Putamen (tissue), 1 donor: ENCODE measurements around the gene SERPINB6.
"Not testable (repeated sequence)": the region's sequence is repeated elsewhere in the genome, so short reads cannot be mapped to it uniquely, and the experiment has no call there.

Experiments
- DNase-seq: peaks from one replicate; pipeline ENCODE4 v3.0.0-alpha.2; 2016; ENCODE audit warnings: low spot score

Gene SERPINB6

DNA sequence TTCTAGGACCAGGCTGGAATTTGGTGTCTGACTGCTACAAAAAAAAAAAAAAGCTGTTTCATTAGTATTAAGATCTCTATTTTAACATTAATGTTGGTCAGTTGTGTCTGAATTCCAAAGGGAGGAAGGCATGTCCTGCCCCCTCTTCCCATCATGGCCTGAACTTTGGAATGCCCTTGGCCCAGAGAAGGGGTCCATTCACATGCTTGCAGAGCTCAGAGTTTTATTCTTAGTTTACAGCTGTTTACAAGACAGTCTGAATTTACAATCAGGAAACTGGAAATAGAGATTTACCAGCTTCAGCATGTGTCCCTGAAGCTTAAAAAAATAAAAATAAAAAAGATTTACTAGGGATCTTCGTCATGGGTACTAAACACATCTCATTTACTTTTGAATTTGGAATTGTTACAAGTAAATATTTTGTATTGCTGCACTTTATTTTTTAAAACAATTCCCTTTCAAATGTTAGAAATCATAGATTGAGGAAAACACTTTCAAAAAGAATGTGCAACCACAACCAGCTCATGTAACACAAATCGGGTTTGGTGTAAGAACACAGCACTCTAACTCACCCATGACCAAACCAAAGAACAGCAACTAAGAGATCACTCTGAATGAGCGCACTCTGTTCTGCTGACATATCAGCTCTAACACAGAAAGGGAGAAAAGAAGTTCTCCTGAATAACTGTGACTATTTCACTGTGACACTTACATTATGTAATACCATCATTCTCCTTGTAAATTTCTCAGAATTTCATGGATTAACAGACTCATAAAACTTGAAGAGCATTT is 6.6 kb upstream of the SERPINB6 start:
- no peak for DNase-seq

DNA sequence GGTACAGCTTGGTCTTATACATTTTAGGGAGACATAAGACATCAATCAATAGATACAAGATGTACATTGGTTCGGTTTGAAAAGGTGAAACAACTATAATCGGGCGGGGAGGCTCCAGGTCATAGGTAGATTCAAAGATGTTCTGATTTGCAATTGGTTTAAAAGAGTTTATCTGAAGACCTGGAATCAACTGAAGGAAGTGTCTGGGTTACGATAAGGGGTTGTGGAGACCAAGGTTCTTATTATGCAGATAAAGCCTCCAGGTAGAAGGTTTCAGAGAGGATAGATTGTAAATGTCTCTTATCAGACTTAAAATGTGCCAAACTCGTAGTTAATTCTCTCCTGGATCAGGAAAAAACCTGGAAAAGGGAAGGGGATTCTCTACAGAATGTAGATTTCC is 5.9 kb upstream of the SERPINB6 start:
- DNase-seq, result no peak

DNA sequence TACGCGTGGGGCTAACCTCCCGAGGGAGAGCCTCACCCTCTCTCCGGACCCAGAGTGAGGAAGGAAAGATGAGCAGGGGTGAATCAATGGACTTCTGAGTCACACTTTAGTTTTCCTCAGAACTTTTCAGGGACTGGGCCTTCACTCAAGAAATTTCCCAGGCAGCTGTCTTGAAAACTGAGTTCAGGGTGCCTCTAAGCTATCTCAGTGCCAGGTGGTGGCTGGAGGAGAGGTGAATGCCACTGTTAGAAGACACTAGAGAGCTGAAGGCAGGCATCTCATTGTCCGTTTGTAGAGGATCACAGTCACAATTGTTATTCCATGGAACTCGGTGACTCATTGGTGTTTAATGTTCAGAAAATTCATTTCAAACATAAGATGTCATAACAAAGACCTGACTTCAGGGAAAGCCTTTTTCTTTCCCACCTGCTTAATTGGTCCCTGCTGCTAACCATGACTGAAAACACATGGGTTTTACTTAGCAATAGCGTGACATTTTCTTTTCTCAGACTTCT is 5.3 kb upstream of the SERPINB6 start:
- no peak for DNase-seq

DNA sequence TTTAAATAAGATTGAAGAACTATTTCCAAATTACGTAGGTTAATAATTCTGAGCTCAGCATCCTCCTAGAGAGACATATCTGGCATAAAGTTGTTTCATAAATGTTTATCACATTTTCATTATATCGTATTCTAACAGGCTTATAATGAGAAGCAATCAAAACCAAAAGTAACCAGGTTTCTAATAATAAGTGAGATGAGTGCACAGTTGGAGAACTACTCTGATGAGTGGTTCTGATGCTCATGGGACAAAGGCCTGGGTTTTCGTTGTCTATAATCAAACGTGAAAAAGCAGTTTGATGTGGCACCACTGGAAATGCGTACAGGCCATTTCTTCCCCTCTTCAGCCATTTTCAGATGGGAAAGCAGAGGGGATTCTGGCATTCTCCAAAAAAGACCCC is 4.7 kb upstream of the SERPINB6 start:
- no peak for DNase-seq

DNA sequence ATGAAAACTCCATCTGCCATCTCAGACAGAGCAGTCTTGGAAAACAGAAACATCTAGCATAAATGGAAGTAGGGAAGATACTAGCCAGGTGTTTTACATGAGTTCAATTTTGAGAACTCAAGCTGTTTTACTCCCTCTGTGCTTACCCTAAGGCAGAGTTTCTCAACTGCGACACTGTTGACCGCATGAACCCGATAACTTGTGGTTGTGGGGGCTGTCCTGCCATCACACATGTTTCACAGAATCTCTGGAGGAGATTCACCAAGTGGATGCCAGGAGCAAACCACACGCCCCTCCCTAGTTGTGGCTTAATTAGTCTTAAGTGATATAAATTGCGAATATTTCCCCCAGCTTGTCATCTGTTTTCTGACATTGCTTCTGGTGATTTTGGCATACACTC is 2.3 kb upstream of the SERPINB6 start:
- no peak for DNase-seq

DNA sequence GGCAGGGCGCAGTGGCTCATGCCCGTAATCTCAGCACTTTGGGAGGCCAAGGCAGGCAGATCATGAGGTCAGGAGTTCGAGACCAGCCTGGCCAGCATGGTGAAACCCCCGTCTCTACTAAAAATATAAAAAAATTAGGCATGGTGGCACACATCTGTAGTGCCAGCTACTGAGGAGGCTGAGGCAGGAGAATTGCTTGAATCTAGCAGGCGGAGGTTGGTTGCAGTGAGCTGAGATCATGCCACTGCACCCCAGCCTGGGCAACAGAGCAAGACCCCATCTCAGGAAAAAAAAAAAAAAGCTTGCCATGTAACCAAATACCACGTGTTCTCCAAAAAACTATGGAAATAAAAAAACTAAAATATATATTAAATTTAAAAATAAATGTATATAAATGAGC is 1.8 kb upstream of the SERPINB6 start:
- DNase-seq, result not testable (repeated sequence)

DNA sequence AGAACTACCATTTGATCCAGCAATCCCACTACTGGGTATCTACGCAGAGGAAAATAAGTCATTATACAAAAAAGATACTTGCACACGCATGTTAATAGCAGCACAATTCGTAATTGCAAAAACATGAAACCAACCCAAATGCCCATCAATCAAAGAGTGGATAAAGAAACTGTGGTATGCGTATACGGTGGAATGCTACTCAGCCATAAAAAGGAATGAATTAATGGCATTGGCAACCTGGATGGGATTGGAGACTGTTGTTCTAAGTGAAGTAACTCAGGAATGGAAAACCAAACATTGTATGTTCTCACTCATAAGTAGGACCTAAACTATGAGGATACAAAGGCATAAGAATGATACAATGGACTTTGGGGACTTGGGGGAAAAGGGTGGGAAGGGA is 1.3 kb upstream of the SERPINB6 start:
- DNase-seq, result not testable (repeated sequence)

DNA sequence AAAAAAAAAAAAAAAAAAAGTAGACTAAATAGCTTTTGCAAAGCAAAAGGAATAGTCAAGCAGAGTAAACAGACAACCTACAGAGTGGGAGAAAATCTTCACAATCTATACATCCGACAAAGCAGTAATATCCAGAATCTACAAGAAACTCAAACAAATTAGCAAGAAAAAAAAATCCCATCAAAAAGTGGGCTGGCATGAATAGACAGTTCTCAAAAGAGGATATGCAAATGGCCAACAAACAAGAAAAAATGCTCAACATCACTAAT is 786 bp upstream of the SERPINB6 start:
- not testable (repeated sequence) for DNase-seq

DNA sequence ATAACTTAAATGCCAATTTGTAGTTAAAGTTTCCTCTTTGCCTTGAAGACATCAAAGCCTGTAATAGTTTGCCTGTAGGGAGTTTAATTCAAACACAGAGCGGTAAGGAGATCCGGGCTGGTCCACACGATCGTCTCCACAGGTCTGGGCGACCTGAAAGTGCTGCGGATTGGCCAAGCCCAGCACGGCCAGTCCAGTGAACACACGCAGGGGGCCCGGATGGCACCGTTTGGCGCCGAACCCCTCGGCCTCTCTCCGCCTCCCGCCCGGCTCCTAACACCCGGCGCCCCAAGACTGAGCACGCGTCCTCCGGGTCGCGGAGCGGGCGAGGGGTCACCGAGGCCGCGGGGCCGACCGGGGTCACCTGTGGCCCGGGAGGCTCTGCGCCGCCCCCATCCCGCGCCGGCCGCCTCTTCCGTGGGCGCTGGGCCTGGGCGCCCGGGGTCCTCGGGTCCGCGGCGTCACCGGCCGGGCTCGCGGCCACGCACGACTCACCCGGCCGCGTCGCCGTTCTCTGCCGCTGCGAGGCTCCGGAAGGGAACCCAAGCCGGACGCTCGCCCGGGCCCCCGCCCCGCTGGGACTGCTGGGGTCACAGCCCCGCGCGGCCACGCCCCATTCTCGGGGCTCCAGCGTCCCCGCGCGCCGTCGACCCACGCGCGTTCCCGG is 481 bp downstream of the SERPINB6 start:
- peak; percentile 79 for DNase-seq

DNA sequence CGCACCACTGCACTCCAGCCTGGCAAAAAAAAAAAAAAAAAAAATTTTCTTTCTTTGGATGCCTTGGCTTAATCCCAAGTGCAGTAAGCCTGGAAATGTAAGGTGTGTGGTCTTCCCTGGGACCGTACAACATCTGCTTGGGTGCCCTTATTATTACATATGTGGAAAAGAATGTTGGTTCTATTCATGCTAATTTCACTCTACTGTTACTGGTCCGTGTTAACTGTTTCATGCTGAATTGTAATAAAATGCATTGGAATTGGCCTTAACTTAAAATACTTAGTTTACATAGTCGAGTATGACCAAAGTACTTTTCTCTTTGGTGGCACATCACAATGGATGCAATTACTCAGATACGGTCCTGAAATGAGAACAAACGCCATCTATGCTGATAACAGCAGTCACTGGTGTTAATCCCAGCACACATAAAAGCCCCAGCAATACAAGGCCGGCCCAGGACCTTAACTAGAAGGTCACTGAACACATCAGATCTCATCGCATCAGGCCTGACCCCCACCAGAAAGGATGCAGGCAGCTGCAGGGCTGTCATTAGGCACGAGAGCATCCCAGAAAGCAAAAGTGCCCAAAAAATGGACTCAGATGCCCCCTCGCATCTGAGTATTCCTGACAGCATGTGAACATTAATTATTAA is 1.2 kb downstream of the SERPINB6 start:
- no peak for DNase-seq

DNA sequence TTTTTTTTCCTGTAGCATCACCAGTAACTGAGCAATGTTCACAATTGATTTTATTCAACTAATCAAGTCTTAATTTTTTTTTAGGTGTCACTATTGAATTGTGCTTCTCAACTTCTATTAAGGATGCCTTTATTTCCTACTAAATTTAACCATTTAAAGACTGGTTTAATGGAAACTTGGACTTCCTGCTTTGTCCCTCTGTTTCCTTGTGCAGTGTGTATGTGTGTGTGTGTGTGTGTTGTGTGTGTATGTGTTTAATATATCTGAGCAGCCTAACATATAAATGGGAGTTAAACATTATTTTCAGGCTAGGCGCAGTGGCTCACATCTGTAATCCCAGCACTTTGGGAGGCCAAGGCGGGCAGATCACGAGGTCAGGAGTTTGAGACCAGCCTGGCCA is 1.8 kb downstream of the SERPINB6 start:
- no peak for DNase-seq

DNA sequence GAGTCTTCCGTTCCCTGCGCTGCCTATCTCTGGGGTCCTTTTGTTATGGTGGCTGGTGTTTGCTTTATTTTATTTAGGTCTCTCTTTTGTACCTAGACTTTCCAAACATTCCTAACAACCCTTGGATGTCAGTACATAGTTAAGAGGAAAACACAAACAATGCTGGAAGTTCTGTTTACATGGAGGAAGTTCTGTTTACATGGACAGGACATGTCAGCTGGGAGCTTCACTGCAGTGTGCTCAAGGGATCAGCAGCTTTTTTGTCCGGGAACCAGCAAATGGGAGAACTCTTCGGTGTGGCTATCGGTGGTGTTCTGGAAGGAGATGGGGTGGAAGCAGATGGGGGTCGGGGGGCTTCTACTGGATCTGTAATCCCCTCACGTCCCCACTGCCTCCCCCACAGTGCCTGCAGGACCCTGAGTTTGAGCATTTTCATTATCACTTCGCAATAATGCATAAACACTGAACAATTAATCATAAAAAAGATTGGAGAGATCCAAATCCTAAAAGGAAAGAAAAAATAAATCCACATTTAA is 2.7 kb downstream of the SERPINB6 start:
- no peak for DNase-seq

DNA sequence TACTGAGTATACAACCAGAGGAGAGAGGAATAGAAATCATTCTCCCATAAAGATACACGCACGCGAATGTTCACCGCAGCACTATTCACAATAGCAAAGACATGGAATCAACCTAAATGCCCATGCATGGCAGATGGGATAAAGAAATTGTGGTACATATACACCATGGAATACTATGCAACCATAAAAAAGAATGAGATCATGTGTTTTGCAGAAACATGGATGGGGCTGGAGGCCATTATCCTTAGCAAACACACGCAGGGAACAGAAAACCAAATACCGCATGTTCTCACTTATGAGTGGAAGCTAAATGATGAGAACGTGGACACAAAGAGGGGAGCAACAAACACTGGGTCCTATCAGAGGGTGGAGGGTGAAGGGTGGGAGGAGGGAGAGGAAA is 3.4 kb downstream of the SERPINB6 start:
- DNase-seq, result no peak

DNA sequence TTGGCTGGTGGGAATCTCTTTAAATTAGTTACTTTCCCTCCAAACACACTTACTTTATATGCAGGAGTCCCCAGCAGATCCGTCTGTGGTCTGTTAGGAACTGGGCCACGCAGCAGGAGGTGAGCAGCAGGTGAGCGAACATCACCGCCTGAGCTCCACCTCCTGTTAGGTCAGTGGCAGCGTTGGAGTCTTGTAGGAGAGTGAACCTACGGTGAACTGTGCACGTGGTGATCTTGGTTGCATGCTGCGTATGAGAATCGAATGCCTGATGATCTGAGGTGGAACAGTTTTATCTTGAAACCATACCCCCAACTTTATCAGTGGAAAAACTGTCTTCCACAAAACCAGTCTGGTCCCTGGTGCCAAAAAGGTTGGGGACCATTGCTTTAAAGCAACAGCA is 5.0 kb downstream of the SERPINB6 start:
- DNase-seq, result no peak

DNA sequence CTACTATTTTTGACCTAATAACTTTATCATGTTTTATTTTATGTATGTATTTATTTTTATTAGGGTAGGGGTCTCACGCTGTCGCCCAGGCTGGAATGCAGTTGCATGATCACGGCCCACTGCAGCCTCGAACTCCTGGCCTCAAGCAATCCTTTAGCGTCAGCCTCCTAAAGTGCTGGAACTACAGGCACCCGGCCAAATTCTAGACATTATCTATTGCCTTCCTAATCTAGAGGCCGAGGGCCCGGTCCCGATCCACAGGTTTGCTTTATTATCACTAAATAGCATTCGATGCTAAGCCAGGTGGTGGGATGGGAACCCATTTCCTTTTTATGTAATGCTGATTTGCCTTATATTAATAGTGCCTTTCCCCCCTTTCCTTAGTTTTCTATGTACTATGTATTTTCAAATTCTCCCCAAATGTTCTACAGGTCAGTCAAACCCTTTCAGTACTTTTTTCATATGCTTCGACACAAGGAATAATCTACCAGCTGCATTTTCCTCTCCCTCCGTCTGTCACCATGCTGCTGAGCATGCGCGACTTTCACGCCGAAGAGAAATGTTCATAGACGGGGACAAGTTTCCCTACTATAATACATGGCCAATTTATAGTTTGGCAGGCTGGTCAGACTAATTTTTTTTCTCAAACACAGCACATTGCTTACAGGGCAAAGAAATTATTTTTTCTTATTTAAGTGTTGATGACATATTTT is 6.4 kb downstream of the SERPINB6 start:
- DNase-seq, result no peak

DNA sequence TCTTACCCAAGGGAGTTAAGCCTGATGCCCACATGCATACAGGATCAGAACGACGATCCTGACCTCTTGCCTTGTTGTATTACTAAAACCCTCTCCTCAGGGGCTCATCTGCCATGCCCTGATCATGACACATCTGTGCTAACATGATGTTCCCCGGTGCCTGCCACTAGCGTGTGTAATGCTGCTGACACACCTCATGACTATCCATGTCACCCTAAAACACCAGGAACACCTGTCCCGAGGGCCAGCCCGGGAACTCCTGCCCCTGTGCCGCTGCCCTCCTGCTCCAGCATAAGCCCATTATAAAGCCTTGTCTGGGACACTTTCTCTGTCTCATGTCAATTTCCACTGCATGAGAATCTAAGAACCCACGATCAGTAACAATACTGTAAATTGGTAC is 7.6 kb downstream of the SERPINB6 start:
- DNase-seq, result no peak

DNA sequence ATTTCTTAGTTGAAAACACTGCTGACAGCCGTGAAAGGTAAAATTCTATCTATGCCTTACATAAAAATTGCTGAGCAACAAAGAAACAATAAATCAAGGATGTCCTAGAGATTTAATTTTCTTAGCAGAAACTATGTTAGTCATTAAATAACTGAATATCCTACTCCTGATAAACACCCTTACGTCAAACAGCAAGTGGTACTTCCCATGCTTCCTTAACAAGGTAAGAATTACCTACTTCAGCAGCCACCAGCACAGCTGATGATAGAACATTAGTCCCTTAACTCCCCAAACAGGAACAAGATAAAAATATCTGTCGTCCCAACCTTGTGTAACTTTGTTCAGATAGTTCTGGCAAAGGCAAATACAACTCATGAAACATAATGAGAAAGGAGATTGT is 8.7 kb downstream of the SERPINB6 start:
- DNase-seq, result no peak

DNA sequence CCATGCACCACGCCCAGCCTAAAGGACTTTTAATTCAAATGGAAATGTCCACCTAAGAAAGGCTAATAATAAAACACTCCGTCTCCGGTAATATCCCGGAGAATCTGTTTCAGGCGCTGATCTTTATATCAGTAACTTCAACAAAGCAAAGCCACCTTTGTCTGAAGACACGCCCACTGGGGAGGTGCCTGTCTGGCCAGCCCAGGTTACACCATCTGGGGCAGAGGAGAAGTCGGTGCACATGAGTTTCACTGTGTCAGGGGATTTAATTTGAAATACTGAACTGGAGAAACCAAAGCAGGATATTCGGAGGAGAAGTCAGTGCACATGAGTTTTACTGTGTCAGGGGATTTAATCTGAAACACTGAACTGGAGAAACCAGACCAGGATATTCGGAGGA is 9.4 kb downstream of the SERPINB6 start:
- no peak for DNase-seq

DNA sequence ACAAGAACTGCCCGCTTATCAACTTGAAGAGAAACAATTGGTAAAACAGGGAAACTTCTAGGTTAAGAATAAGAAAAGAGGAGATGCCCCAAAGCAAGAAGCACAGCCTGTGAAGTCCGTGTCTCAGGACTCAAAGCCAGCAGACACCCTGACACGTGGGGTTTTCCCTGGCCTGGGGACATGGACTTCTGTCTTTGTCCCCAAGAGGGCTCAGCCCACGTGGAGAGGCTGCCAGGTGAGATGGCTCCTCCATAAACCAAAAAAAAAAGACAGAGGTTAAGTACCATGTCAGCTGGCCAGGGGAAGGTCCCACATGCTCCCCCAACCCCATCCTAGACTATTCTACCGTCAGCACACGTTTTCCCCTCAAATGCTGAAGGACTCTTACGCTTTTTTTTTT is 9.9 kb downstream of the SERPINB6 start:
- DNase-seq, result no peak

DNA sequence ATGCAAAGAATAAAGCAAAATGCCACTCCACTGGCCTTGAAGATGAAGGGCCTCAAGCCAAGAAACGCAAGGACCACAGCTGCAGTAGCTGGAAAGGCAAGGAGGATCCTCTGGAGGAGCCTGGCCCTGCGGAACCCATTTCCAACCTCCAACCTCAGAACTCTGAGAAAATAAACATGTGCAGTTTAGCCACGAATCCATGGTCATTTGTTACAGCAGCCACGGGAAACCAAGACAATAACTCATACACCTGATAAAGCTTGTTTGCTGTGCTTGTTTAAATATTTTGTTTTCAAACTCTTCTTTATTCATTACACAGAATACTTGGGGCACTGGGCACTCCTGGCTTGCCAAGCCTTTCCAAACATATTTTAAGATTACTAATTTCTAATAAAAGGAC is 10.4 kb downstream of the SERPINB6 start:
- DNase-seq, result no peak

DNA sequence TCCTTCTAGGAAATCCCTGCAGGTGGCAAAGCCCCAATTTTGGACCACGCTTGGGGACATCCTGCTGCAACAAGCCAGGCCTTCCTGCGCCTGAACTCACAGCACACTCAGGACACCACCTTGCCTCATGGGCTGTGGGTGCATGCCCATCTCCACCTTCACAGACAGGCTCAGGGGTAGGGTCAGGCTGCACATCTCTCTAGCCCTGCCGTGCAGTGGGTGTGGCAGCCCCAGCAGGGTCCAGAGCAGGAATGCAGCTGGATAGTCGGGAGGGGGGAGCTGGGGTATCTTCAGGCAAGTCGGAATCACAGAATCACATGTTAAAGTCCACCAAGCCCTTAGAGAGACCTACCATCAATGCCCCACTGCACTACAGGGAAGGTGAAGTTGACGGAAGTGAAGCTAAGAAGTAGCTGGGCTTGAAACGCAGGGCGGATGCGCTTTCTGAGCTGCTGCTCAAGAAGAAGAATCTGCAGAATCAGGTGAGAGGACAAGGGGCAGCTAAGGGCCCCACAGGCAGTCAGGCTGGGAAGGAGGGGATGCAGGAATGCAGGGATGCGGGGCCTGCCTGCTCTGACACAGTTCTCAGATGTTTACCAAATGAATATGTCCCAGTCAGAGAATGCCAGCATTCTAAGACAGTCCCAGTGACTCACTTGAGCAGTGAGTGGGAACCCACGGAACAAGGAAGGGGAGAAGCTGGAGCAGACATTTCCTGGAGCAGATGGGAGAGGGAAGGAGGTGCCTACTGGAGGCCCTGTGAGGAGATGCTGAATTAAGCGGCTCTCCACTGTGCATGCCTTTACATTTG is 11.3 kb downstream of the SERPINB6 start:
- DNase-seq, result no peak

DNA sequence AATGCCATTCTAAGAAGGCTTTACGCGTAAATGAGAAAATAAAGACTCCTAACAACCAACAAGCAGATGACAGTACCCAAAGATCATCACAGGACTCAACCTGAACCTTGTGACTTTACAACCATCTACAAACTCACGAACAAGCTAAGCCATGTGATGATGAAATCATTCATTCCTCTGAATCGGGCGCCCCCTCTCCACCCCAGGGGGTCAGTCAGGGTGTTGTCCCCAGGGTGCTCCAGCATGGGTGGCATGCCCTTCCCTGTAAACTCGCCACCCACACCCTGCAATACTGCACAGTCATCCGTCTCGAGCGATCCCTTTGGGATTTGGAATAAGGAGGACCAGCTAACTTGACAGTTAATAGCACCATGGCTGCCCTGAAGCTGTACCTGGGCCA is 12.6 kb downstream of the SERPINB6 start:
- no peak for DNase-seq
